Endodermal cell (in vitro differentiated cells): ENCODE results near the gene ZNF217. TPM values are rescaled to one million over a fixed set of nuclear protein-coding genes. Genes with fewer than 3 reads are reported as not detected.
"Not testable (repeated sequence)": the region's sequence is repeated elsewhere in the genome, so short reads cannot be mapped to it uniquely, and the experiment has no call there.

ENCODE experiments used
- DNase-seq: peaks from one replicate; pipeline ENCODE4 v3.0.0-alpha.2; 2017
- H3K27ac ChIP-seq: 2 replicates; pipeline ENCODE4 v1.5.1; 2013; ENCODE audit warnings: mild to moderate bottlenecking, low read depth, low read length, moderate library complexity
- H3K27me3 ChIP-seq: 2 replicates; pipeline ENCODE4 v1.6.1; 2013; ENCODE audit warnings: mild to moderate bottlenecking, low read length, moderate library complexity; ENCODE audit not compliant: insufficient read depth, control insufficient read depth, poor library complexity, severe bottlenecking
- H3K36me3 ChIP-seq: 2 replicates; pipeline ENCODE4 v1.7.0; 2013; ENCODE audit warnings: mild to moderate bottlenecking, low read length, moderate library complexity; ENCODE audit not compliant: control insufficient read depth, insufficient read depth
- H3K4me1 ChIP-seq: one replicate; pipeline ENCODE4 v1.7.0; 2013; ENCODE audit warnings: low read length; ENCODE audit not compliant: control insufficient read depth, insufficient read depth
- H3K4me3 ChIP-seq: 2 replicates; pipeline ENCODE4 v1.5.1; 2013; ENCODE audit warnings: mild to moderate bottlenecking, low read length, moderate library complexity
- H3K9ac ChIP-seq: 2 replicates; pipeline ENCODE4 v1.6.1; 2013; ENCODE audit warnings: mild to moderate bottlenecking, low read length, moderate library complexity; ENCODE audit not compliant: poor library complexity, severe bottlenecking; ENCODE audit errors: extremely low read depth
- H3K9me3 ChIP-seq: 2 replicates; pipeline ENCODE4 v1.6.1; 2013; ENCODE audit warnings: mild to moderate bottlenecking, low read length, moderate library complexity; ENCODE audit not compliant: control insufficient read depth
- H3K27ac Mint-ChIP-seq: 2 replicates; pipeline ENCODE4 v1.8.0; 2020; ENCODE audit warnings: mixed read lengths
- H3K27me3 Mint-ChIP-seq: 2 replicates; pipeline ENCODE4 v1.8.0; 2021; ENCODE audit warnings: mild to moderate bottlenecking, mixed read lengths; ENCODE audit not compliant: insufficient read depth
- H3K36me3 Mint-ChIP-seq: 2 replicates; pipeline ENCODE4 v1.8.0; 2020; ENCODE audit warnings: low read depth, mixed read lengths
- H3K4me1 Mint-ChIP-seq: 2 replicates; pipeline ENCODE4 v1.8.0; 2020; ENCODE audit warnings: mixed read lengths
- H3K4me3 Mint-ChIP-seq: 2 replicates; pipeline ENCODE4 v1.8.0; 2020; ENCODE audit warnings: mild to moderate bottlenecking, moderate library complexity, mixed read lengths
- H3K9me3 Mint-ChIP-seq: 2 replicates; pipeline ENCODE4 v1.8.0; 2020; ENCODE audit warnings: mild to moderate bottlenecking, mixed read lengths
- CTCF ChIP-seq: fragments of 200-600 bp; sonication (generic); conservative IDR thresholded peaks from 2 replicates; pipeline ENCODE4 v1.5.0; 2021; ENCODE audit warnings: antibody characterized with exemption, mild to moderate bottlenecking
- WGBS, 2 experiments: methylation state at CpG; one replicate each; pipeline versions ENCODE4 v1.1.5 to v1.1.7; 2013; ENCODE audit warnings: missing lambda C conversion rate in 2 of 2, mixed read lengths in 1 of 2; ENCODE audit not compliant: insufficient coverage in 1 of 2, insufficient read length in 1 of 2; 5-methylcytosine and 5-hydroxymethylcytosine counted together
- total RNA-seq, 2 donors: library from RNA; stranded (reverse); fragmentation: NEBNext Ultra II Directional in 1 of 2; extraction: Animal tissue kit (Norgen Biotek cat#: 25700) in 1 of 2; gene quantifications; 2 replicates in 1 of 2; 3 replicates in 1 of 2; pipeline ENCODE4 v1.2.1, GENCODE V29; 2021

Gene ZNF217
- total RNA-seq, 2 donors from 2014 or later, result 100 to 123 TPM

GRCh38 chr20:53598140-53599043 is 4.8 kb upstream of the ZNF217 start:
- H3K36me3 ChIP-seq, result no peaks in the 10 kb centered on the region
- Mint-ChIP-seq H3K36me3 (peaks cover 3% of the 10 kb centered on the region), H3K4me1 (peaks cover 51% of the 10 kb centered on the region), H3K9me3 (no peaks in the 10 kb centered on the region), H3K27me3 (no peaks in the 10 kb centered on the region), H3K27ac (peak overlapping the region; percentile 49), H3K4me3 (peak overlapping the region; percentile 89)
- no peaks in the 10 kb centered on the region for H3K9me3 ChIP-seq
- H3K9ac ChIP-seq, result no peak overlapping the region
- H3K4me1 ChIP-seq, result peaks cover 14% of the 10 kb centered on the region
- 90 to 100% methylated on average over 3 to 9 of the region's 9 CpGs for WGBS, 2 experiments
- DNase-seq, result peak; percentile 48
- no peak for TF ChIP-seq CTCF
- no peak overlapping the region for H3K27ac ChIP-seq
- H3K27me3 ChIP-seq, result no peaks in the 10 kb centered on the region
- peak overlapping the region; percentile 100 for H3K4me3 ChIP-seq

- Histone ChIP-seq H3K4me1 (peaks cover 14% of the 10 kb centered on the region), H3K4me3 (peak overlapping the region; percentile 100), H3K27ac (no peak overlapping the region), H3K9ac (peak overlapping the region; percentile 91), H3K9me3 (no peaks in the 10 kb centered on the region), H3K36me3 (no peaks in the 10 kb centered on the region), H3K27me3 (no peaks in the 10 kb centered on the region)
- peaks cover 51% of the 10 kb centered on the region for H3K4me1 Mint-ChIP-seq
- peak; percentile 46 for DNase-seq
- H3K4me3 Mint-ChIP-seq, result peak overlapping the region; percentile 89
- no peaks in the 10 kb centered on the region for H3K27me3 Mint-ChIP-seq
- H3K9me3 Mint-ChIP-seq, result no peaks in the 10 kb centered on the region
- H3K27ac Mint-ChIP-seq, result peak overlapping the region; percentile 87
- no peak for TF ChIP-seq CTCF
- 62 to 75% methylated on average over 2 of the region's 4 CpGs for WGBS, 2 experiments
- peaks cover 3% of the 10 kb centered on the region for H3K36me3 Mint-ChIP-seq
Observed at GRCh38 chr20:53597521-53598120, 4.0 kb upstream of the ZNF217 start.

GRCh38 chr20:53597030-53597482 is 3.4 kb upstream of the ZNF217 start:
- WGBS, 2 experiments, result 61 to 89% methylated on average over 3 of the region's 3 CpGs
- no peaks in the 10 kb centered on the region for H3K36me3 Mint-ChIP-seq
- Histone ChIP-seq H3K36me3 (no peaks in the 10 kb centered on the region), H3K27me3 (no peaks in the 10 kb centered on the region), H3K27ac (no peak overlapping the region), H3K4me3 (peak overlapping the region; percentile 100), H3K9me3 (no peaks in the 10 kb centered on the region), H3K4me1 (peaks cover 14% of the 10 kb centered on the region), H3K9ac (peak overlapping the region; percentile 91)
- H3K27ac Mint-ChIP-seq, result peak overlapping the region; percentile 87
- no peaks in the 10 kb centered on the region for H3K9me3 Mint-ChIP-seq
- H3K4me1 Mint-ChIP-seq, result peaks cover 52% of the 10 kb centered on the region
- no peak for TF ChIP-seq CTCF
- H3K27me3 Mint-ChIP-seq, result no peaks in the 10 kb centered on the region
- peak overlapping the region; percentile 89 for H3K4me3 Mint-ChIP-seq
- peak; percentile 39 for DNase-seq

GRCh38 chr20:53596189-53597001 is 2.8 kb upstream of the ZNF217 start:
- peak overlapping the region; percentile 100 for H3K4me3 ChIP-seq
- H3K4me3 Mint-ChIP-seq, result peak overlapping the region; percentile 89
- H3K9ac ChIP-seq, result peak overlapping the region; percentile 91
- WGBS, 2 experiments, result 31 to 49% methylated on average over 4 to 12 of the region's 12 CpGs
- H3K27ac ChIP-seq, H3K27me3 ChIP-seq, H3K9me3 Mint-ChIP-seq, H3K36me3 ChIP-seq, H3K36me3 Mint-ChIP-seq, H3K27me3 Mint-ChIP-seq, H3K9me3 ChIP-seq: not testable (repeated sequence)
- H3K4me1 ChIP-seq, result peaks cover 14% of the 10 kb centered on the region
- DNase-seq, result peak; percentile 39
- H3K4me1 Mint-ChIP-seq, result peaks cover 53% of the 10 kb centered on the region
- peak overlapping the region; percentile 87 for H3K27ac Mint-ChIP-seq
